HG03571 (cell line): ENCODE measurements around the gene LATS1.
"Not testable (repeated sequence)": the region's sequence is repeated elsewhere in the genome, so short reads cannot be mapped to it uniquely, and the experiment has no call there.

ENCODE experiments used
- ATAC-seq: cut with Tn5 transposase; IDR thresholded peaks from one replicate; pipeline ENCODE4 v1.9.1; 2021; ENCODE audit not compliant: unreplicated experiment

Gene LATS1

DNA sequence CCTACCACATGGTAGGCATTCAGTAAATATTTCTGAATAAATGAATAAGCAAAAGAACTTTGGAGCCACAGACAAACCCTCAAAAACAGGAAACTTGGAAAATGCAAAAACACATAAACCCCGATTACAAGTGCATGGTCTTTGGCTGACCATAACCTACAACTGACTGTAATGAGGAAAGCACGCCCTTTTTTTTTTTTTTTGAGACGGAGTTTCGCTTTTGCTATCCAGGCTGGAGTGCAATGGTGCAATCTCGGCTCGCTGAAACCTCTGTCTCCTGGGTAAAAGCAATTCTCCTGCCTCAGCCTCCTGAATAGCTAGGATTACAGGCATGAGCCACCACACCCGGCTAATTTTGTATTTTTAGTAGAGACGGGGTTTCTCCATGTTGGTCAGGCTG lies 11.9 kb upstream of the LATS1 start:
- no peak for ATAC-seq

DNA sequence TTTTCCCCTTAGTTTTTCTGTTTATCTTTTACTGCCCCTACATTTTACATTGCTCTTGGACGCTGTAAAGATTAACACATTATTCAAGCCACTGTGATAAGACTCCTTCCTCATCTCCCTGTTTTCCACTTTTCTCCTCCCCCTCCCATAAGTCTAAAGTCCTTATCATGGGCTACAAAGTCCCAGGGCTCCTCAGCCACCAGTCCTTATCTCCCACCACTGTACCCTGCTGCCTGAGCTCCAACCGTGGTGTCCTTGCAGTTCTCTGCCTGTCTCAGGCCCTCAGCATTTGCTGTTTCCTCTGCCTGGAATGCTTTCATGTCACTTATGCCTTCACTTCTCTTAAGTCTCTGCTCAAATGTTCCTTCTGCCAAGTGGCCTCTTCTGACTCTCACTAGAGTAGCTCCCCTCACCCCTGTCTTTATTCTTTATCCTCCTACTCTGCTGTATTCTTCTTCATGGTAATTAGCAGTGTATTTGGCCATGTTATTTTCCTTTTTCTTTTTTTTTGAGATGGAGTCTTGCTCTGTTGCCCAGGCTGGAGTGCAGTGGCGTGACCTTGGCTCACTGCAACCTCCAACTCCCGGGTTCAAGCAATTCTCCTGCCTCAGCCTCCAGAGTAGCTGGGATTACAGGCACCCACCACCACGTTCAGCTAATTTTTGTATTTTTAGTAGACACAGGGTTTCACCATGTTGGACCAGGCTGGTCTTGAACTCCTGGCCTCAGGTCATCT lies 10.8 kb upstream of the LATS1 start:
- no peak for ATAC-seq

DNA sequence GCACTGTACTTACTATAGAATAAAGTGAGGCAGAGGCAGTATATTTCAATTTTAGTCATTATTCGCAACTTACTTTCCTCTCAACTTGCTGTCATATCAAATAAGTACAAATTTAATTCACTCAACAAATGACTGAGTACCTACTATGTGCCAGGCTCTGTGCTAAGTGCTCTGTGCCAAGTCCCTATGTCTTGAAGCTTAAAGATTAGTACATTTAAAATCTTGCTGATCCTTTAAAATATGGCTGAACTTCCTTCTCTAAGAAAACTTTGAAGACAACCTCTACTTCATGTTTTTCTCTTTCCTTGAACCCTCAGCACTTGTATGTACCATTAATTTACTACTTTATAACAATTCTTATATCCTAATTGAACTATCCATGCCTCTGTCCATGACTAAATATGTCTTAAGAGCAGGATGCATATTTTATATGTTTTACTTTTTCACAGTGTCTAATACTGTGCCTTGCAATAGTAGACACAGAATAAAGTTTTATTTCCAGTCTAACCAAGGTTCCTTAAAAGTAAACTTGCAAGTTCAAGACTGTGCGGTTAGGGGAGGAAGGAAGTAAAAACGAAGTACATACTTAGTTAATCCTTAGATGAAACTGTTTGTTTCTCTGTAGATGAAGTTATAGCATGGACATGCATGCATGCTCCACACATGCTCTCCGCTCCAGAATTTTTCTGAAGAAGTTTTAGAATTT lies 10.0 kb upstream of the LATS1 start:
- no peak for ATAC-seq

DNA sequence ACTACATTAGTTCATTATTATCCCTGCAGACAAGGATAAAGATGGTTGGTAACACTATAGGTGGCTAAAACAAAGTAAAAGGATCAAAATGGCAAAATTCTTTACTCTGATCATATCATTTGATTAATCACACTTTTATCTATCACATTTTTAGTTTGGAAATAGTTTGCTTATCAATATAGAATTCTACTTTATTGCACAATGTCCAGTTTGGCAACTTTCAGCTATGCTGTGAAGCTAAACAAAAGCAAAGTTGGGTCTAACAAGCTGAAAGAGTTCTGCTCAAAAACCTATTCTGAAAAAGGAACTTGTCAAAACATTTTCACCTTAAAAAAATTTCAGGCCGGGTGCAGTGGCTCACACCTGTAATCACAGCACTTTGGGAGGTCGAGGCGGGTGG lies 7.9 kb upstream of the LATS1 start:
- ATAC-seq = no peak

DNA sequence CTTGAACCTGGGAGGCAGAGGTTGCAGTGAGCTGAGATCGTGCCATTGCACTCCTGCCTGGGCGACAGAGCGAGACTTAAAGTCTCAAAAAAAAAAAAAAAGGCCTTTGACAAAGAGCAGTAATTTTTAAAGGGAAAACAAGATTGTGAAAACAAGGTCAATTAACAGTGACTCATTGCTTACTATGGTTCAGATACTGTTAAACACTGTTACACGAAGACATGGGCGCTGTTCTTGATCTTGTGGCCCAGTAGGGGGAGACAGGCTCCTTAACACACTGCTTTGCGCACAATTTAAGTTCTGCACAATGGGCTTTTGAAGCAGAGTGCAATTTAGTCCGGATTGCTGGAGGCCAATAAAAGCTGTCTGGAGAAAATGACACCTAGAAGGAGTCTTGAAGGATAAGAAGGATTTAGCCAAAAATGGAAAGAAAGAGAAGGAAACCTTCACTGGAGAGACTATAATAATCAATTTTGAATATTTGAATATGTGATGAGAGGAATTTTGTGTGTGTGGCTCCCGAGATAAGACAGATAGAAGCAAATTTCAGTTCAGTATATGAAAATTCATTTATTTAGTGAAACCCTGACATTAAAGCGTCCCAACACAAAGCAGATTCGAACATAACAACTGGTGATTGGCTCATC lies 6.0 kb upstream of the LATS1 start:
- no peak for ATAC-seq

DNA sequence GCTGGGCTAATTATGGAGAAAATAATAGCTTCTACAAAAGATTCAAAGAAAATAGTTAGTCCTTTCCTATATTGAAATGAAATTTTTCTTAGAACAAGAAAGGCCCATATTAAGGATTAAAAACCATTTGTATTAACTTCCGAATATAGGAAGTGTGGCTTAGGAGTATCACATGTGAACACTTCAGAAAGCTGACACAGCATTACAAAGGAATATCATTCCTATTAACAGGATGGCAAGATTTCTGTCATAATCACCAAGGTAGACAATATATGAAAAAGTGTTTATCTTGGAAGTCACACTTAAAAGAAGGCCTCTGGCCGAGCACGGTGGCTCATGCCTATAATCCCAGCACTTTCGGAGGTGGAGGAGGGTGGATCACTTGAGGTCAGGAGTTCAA lies 5.4 kb upstream of the LATS1 start:
- ATAC-seq = no peak

DNA sequence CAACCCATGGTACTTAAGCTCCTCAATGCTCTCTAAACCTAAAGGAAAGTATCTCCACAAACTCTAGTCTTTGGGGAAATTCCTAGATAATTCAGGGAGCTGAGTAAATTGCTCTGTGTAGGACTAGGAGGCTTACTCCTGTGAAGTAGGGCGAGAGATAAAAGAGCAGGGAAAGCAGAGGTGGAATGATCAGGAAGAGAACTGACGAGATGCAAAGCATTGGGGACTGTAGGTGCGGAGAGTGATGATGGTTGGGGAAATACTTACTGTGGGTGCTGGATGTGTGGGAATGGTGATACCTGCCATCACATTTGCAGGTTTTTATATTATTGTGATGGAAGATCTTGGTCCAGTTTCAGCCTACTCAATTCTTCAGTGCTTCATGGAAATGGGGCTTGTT lies 1.6 kb upstream of the LATS1 start:
- no peak for ATAC-seq

DNA sequence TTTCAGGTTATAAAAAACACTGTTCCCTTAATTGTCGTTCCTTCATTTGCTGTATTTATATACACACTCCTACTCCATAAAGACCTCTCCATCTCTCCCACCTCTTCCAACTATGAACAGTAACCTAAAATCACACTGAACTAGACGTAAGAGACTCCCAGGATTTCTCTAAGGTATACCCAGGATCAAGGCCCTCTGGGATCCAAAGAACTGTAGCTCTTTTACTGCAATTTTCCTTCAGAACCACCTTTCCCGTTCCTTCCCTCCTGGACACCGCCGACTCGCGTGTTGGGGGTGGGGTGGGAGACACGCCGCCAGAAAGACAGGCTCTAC lies 680 bp downstream of the LATS1 start:
- ATAC-seq = no peak

DNA sequence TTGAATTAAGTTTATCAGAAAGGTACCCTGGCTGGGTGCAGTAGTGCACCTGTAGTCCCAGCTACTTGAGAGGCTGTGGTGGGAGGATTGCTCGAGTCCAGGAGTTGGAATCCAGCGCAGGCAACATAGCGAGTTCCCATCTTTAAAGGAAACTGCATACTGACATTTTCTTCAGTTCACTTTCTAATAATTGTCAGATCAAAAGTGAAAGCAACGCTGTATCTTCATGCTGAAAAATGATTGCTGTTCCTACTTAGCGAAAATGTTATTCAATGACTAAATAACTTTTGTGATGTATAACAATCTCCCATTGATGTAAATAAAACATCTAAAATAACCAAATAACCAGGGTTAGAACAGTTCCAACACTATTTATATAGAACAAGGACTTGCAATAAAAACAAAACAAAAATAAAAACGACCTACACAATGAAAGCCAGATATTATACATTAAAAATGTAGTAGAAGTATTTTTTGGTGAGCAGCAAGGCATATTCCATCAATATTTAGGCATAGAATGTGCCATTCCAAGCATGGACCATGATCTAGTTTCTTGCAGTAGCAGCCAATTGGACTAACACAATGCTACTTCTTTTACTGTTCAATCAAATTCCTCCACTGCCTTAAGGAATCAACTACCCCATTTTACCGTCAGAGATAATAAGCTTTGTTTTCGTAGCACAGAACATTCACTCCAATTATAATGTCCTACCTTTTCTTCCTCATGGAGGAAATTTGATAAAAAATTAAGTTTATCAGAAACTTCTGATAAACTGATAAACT lies 1.5 kb downstream of the LATS1 start:
- ATAC-seq = no peak

DNA sequence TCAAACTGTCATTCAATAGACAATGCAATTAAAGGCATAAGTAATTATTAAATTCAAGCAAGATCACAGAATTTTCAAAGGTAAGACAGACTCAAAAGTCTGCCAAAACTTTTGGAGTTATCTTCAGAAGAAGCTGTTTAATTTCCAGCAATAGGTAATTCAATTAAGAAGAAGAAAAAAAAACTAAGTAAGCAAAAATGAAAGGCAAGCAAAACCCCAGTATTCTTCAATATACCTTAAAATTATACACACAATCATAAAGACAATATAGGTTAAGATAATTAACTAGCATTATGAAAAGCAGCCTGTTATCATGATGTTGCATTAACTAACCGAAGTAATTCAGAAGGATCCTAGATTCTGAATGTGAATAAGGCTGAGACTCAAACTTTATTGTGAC lies 3.5 kb downstream of the LATS1 start:
- no peak for ATAC-seq

DNA sequence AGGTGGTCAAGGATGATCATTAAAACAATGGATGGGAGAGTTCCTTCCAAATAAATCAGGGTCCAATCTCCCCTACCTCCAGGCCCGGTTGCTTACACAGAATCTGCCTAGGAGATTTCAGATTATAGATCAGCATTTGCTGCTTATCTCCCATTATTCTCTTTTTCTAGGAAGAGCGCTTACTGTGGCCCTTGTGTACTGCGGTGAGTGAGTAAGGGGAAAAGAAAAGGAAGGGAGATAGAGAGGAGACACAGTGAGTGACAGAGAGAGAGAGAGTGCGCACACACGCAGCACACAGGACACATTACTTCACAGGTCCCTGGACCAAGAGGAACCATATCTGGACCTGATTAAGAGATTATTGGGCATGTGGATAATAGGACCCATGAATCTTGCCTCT lies 6.2 kb downstream of the LATS1 start:
- ATAC-seq = no peak

DNA sequence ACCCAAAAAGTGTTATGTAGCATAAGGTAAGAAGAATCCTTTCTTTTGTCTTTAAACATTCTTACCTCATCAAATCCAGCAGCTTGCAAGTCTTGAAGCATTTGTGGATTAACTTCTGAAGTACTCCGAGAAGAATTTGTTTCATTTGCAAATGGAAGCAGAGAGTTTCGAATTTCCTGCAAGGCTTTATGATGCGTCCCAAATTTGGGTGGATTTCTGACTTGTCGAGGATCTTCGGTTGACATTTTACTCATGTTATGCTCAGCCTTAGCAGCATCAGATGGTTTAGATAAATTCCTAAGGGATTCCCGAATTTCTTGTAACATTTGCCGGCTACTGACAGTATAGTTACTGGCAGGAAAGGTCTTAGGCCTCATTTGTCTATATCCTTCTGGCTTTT lies 16.2 kb downstream of the LATS1 start:
- ATAC-seq = no peak

DNA sequence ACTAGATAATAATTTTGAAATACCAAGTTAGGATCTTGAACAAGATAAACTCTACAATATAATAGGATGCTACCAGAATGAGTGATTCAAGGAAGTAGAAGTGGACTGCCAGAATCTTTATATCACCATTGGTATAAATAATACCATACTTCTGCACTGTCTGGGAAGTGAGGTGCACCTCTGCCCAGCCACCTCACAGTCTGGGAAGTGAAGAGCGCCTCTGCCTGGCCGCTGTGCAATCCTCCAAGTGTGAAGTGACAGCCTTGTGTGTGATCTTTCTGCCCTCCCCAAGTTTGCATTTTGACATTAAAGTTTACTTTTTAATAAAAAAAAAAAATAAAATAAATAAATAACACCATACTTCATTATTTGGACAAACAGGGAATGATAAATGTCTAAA lies 18.8 kb downstream of the LATS1 start:
- ATAC-seq = no peak

DNA sequence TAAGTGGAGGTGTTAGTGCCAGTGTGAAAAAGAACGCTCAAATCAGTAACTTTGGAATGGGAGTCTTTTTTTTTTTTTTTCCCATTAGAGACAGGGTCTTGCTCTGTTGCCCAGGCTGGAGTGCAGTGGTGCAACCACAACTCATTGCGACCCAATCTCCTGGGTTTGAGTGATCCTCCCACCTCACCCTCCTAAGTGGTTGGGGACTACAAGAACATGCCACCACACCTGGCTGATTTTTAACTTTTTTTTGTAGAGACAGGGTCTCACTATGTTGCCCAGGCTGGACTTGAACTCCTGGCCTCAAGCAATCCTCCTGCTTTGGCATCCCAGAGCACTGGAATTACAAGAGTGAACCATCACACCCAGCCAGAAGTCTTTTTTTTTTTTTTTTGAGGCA lies 19.7 kb downstream of the LATS1 start:
- no peak for ATAC-seq

DNA sequence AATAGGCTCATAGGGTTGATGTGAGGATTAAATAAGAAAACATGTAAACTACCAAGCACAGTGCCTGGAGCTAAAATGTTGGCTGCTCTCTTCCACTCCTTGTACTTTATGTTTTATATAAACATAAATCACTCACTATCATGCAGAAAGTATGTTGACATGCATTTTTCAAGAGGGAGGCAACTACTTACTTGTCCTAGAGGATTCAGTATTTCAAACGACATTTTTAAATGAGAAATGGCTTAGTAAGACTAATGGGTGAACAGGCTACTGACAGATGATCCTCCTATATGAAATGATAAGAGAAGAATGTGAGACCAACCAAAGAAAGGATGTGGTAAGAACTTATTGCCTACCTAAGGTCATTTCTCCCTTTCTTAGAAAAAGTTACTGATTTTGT lies 21.0 kb downstream of the LATS1 start:
- no peak for ATAC-seq

DNA sequence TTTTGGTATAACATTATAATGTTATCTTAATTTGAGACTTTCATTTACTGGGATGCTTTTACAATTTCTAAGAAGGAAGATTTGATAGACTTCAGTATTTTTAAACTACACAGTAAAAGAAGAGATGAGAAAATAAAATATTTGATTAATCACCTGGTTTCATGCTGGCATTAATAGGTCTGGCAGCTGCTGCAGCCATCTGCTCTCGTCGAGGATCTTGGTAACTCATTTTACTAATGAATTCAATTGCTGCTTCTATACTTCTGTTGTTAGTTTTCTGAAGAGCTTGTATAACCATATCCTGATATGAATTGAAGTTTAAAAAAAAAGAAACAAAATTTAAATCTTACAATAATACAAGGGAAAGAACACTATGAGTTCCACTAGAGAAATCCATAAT lies 23.0 kb downstream of the LATS1 start:
- ATAC-seq = no peak

DNA sequence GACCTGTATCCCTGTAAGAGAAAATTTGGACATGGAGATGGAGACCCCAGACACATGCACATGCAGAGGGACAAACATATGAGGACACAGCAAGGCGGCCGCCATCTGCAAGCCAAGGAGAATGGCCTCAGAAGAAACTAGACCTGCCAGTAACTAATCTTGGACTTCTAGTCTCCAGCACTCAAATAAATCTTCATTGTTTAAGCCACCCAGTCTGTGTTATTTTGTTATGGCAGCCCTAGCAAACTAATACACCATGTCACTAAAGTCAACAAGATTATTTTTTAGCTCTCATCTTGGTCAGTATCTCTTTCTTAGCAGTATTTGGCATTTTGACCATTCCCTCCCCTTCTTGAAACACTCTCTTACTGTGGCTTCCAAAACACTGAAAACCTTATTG lies 26.7 kb downstream of the LATS1 start:
- ATAC-seq = no peak

DNA sequence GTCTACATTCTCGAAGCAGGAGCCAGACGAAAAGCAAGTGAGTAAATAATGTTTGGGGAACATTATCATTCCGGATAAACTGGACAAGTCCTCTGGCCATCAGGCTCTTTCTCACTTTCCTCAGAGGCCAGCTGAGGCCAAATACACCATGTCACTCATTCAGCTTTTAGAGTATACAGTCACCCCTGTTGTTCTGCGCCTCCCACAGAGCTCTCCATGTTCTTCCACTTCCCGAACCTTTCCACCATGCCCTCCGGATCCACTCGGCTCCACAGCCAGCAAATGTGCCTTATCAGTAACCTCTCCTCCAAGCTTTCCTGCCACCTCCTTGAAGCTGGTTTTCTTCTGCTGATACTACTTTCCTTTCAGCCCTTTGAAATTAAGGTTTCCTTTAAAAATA lies 31.7 kb downstream of the LATS1 start:
- no peak for ATAC-seq

DNA sequence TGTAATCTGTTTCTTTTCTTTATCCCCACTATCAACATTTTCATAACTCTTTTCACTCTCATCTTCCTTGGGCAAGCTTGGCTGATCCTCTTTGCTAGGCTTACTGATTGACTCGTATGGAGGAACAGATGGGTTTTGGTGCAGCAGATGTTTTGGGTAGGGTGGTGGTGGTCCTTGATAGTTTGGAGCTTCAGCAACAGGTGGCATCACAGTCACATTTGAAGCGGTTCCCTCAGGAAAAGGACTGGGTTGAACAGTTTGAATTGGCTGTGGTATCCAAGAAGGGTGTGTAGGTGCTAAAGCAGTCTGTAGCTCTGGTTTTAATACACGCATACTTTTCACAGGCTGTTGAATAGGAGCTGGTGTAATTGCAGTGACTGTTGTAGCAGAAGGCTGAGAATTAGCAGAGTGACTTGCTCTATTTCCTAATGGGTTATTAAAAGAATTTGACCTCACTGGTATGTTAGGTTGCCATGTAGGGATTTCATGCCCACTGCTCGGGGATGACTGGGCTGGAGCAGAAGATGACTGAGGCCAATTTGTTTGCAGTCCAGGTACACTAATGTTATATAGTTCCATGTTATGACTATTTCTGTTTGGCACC lies 34.5 kb downstream of the LATS1 start:
- ATAC-seq = no peak

DNA sequence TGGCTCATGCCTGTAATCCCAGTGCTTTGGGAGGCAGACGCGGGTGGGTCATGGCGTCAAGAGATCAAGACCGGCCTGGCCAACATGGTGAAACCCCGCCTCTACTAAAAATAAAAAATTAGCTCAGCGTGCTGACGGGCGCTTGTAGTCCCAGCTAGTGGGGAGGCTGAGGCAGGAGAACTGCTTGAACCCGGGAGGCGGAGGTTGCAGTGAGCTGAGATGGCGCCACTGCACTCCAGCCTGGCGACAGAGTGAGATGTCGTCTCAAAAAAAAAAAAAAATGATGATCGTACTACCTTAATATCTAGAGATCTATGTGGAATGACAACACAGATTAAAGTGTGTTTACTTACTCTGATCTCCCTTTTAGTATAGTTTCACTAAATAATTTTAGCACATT lies 36.1 kb downstream of the LATS1 start:
- ATAC-seq = not testable (repeated sequence)

DNA sequence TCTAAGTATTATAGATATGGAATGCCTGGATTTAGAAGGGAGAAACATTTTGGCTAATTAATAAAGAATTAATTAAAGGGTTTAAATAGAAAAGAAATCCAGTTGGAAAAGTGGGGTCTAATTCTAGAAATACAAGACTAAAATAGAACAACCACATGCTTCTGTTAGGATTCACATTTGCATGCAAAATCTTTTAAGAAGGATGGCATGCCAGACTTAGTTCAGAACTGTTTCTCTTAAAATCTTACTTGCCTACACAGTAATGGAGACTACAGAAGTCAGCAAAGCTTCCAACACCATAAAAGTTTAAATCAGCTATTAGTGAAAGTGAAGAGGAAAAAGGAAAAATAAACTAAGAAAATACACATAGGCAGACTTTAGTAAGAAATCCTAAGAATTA lies 36.7 kb downstream of the LATS1 start:
- no peak for ATAC-seq
